Middle frontal gyrus (tissue), 1 donor: ENCODE results near the gene SLC43A3.
"Not testable (repeated sequence)": the region's sequence is repeated elsewhere in the genome, so short reads cannot be mapped to it uniquely, and the experiment has no call there.

Experiments used
- DNase-seq: peaks from one replicate; pipeline ENCODE4 v3.0.0-alpha.2; 2015; ENCODE audit warnings: low spot score; ENCODE audit errors: extremely low spot score

SLC43A3 gene

GRCh38 chr11:57407010-57407920 lies 19.7 kb downstream of the SLC43A3 start:
- no peak for DNase-seq

DNA sequence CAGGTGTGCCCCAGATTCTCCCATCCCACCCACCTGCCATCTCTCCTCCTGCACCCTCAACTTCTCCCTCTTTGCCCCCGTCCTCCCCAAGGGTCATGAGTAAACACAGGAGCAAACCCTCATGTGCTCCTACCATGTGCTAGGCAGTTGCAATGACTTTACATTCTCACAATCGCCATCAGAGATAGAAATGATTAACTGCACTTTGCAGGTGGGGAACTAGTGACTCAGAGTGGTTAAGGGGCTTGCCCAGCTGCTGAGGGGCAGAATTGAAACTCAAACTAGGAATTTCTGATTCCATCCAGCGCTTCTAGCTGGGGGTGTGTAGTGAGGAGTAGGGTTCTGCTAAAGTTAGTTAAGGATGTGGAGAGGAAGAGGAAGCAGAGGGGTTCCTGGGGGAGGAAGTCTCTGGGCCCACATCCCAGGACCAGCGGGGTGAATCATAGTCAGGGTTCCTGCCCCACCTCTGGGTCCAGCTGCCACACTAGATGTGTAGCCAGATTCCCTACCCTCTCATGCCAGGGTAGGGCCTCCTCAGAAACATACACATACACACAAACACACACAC lies 20.5 kb downstream of the SLC43A3 start:
- DNase-seq: no peak

DNA sequence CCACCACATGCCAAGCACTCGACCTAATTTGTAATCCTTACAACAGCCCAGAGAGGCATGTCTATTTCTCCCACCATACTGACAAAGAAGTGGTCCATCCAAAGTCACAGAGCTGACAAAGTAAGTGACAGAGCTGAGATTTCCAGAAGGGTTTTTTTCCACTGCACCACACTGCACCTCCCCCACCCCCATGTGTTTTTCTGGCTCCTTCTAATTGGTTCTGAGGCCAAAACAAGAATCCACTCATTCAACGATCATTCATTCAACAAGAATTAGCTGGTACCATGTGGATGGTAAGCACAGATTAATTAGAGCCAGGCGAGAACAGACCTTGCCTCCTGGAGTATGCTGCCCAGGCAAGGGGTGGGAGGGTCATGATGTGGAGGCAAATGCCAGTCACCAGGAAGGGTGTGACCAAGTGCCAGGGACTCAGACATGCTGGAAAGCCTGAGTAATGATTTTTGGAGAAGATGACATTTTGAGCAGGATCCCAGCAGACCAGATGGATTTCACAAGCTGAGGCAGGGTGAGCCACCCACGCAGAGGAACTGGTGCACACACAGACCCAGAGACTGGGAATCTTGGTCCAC lies 21.6 kb downstream of the SLC43A3 start:
- DNase-seq: no peak

GRCh38 chr11:57403802-57404147 lies 23.1 kb downstream of the SLC43A3 start:
- DNase-seq: no peak

DNA sequence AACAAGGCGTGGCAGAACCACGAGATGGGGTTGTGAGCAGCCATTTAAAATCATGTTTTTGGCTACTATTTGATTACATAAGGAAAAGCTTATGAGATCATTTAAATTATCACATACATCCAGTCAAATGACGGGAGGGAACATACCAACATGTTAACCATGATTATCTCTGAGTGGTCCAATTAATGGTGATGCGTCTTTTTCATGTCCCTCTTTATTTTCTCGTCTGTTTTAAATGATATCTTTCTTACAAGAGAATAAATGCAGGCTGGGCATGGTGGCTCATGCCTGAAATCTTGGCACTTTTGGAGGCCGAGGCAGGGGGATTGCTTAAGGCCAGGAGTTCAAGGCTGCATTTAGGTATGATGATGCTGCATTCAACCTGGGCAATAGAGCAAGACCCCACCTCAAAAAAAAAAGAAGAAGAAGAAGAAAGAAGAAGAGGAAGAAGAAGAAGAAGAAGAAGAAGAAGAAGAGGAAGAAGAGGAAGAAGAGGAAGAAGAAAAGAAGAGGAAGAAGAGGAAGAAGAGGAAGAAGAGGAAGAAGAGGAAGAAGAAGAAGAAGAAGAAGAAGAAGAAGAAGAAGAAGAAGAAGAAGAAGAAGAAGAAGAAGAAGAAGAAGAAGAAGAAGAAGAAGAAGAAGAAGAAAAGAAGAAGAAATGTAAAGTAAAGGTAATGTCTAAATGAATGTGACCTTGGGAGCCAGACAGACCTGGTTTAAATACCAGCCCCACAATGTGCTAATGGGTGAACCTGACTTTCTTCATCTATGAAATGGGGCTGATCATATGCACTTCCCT lies 23.7 kb downstream of the SLC43A3 start:
- not testable (repeated sequence) for DNase-seq

GRCh38 chr11:57402188-57403002 lies 24.5 kb downstream of the SLC43A3 start:
- no peak for DNase-seq

GRCh38 chr11:57399972-57400578 lies 26.8 kb downstream of the SLC43A3 start:
- DNase-seq: no peak

GRCh38 chr11:57399221-57399620 lies 27.7 kb downstream of the SLC43A3 start:
- DNase-seq: no peak

DNA sequence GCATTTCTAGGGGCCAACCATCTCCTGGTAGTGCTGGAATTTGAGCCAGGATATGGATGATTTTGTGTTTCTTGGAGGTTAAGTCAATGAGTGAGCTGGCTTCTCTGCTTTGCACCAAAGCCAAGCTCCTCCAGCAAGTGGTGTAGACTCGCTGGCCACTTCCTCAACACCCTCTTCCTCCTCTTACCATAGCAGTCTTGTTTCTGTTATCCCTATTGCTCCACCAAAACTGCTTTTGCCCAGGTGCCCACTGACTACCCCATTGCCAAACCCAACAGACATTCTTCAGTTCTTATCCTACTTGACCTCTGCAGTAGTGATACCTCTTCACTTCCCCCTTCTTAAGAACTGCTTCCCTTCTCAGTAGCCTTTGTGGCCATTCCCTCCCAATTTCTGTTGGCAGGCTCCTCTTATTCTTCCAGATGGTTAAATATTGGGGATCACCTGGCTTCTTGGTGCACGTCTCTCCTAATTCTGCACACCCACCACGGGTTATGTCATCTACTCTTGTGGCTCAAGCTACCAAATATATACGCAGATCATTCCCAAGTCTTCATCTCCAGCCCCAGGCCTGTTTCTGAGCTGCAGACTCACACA lies 29.4 kb downstream of the SLC43A3 start:
- DNase-seq: no peak

DNA sequence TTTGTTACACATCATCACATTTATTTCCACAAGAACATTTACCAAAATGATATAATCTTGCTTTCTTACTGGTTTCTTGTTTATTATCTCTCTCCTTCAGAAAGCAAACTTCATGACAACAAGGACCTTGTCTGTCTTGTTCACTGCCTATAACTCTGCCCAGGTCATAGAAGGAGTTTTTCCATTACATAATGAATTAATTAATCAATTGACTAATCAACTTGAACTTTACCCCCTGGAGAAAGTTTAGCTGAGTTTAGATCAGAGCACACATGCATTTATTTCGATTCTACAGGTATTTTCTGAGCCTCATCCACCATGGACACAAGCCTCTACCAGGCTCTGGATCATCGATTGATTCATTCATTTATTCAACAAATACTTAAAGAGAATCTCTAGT lies 30.2 kb downstream of the SLC43A3 start:
- DNase-seq: no peak

DNA sequence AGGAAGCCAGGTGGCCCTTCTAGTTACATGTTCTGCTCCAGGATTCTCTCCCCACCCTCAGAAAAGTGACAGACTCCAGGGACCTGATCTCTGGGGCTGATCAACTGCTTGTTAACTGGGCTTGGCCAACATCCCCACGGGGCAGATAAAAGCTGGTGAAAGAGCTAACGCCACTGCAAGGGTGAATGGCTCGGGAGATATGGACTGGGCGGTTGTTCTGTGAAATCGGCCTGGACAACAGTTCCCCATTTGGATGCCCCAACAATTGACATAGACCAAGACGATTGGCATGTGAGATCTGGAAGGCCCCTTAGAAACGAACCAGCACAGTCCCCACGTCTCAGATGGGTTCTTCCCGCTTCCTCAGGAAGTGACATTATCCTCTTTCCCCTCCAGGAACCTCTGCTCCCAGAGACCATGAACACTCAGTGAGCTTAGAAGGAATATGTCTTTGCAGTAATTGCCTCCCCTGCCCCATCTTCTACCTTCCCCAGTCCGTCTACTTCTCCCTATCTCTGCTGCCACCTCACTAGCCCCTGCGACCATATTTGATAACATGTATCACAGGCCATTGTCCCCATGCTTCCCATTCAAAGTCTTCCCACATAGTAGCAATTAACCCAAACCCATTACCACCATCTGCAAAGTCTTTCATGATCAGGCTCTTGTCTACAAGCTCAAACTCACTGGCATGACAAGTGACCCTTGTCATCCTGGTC lies 30.9 kb downstream of the SLC43A3 start:
- DNase-seq: no peak

GRCh38 chr11:57394203-57394965 lies 32.5 kb downstream of the SLC43A3 start:
- no peak for DNase-seq

DNA sequence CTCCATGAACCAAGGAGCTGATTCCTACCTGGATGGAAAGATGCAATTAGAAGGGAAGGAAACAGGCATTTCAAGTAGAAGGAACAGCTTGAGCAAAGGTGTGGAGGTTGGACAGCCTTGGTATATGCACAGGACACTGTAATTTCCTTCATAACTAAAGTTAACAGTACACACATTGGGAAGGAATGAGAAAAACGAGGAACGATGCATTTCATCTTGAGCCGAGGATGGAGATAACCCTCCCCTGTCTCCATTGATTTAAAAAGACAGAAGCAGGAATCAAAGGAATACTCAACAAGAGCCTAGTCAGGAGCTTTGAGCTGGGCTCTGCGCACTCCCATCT lies 34.2 kb downstream of the SLC43A3 start:
- no peak for DNase-seq

GRCh38 chr11:57392066-57392762 lies 34.7 kb downstream of the SLC43A3 start:
- no peak for DNase-seq

DNA sequence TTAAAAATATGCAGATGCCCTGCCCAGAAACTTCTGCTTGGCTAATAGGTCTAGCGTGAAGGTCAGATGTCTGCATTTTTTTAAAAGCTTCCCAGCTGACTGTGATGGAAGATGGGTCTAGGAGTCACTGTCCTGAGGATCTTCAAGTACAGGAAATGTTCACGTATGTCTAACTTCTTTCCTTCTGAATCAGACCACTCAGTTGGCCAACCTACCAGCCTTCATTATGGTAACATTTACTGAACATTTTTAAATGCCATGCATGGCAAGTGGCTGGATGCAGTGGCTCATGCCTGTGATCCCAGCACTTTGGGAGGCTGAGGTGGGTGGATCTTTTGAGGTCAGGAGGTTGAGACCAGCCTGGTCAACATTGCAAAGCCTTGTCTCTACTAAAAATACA lies 35.4 kb downstream of the SLC43A3 start:
- DNase-seq: no peak

- no peak for DNase-seq
Observed at GRCh38 chr11:57391111-57391510, 35.8 kb downstream of the SLC43A3 start.

GRCh38 chr11:57390535-57390934 lies 36.4 kb downstream of the SLC43A3 start, which contains the start of gene PRG2:
Gene PRG2, minus strand, starts transcription at chr11:57390650. Its CDS starts 706 bp downstream, at chr11:57389944.
- no peak for DNase-seq
